Esophagus muscularis mucosa (tissue), 3 donors: ENCODE data around the gene CNOT10.

ENCODE experiments used
- POLR2A ChIP-seq: fragments of 450-650 bp; IDR thresholded peaks from one replicate; pipeline ENCODE4 v1.6.1; 2017; ENCODE audit warnings: antibody characterized with exemption, moderate library complexity, mild to moderate bottlenecking, low read depth
- TF ChIP-seq, protein P1 (sequence below), 3 experiments: fragments of 200-600 bp in 2 of 3; fragments of 450-650 bp in 1 of 3; sonication (generic) in 2 of 3; IDR thresholded peaks; one replicate each; pipeline ENCODE4 v1.5.1; 2017 to 2019; ENCODE audit warnings: antibody characterized with exemption in 3 of 3, mild to moderate bottlenecking in 2 of 3, moderate library complexity in 1 of 3

DNA sequence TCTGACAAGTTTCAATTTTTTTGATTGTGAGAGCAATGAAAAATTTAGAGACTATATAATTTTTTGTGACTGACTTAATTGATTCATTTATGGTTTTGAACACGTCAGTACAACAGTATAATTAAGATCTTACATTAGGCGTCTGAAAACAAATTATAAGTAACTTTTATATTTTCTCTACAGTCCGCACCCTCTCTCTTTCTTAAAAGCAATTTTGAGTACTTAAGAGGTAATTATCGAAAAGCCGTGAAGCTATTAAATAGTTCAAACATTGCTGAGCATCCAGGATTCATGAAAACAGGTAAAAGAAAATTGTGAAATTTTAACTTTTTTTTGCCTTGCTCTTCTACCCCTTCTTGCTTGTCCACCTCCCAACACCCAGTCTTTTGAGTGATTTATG lies 34.9 kb downstream of the CNOT10 start:
- TF ChIP-seq, protein P1, sequence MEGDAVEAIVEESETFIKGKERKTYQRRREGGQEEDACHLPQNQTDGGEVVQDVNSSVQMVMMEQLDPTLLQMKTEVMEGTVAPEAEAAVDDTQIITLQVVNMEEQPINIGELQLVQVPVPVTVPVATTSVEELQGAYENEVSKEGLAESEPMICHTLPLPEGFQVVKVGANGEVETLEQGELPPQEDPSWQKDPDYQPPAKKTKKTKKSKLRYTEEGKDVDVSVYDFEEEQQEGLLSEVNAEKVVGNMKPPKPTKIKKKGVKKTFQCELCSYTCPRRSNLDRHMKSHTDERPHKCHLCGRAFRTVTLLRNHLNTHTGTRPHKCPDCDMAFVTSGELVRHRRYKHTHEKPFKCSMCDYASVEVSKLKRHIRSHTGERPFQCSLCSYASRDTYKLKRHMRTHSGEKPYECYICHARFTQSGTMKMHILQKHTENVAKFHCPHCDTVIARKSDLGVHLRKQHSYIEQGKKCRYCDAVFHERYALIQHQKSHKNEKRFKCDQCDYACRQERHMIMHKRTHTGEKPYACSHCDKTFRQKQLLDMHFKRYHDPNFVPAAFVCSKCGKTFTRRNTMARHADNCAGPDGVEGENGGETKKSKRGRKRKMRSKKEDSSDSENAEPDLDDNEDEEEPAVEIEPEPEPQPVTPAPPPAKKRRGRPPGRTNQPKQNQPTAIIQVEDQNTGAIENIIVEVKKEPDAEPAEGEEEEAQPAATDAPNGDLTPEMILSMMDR (IDR thresholded peaks at IDR 0.05): no peak
- no peak for TF ChIP-seq POLR2A
